ENCODE data around the gene CACUL1. TPM values are rescaled to one million over a fixed set of nuclear protein-coding genes. Genes with fewer than 3 reads are reported as not detected.
"Not testable (repeated sequence)": the region's sequence is repeated elsewhere in the genome, so short reads cannot be mapped to it uniquely, and the experiment has no call there.

Gene CACUL1
- polyA plus RNA-seq, 1 experiment = 7.3 TPM

DNA sequence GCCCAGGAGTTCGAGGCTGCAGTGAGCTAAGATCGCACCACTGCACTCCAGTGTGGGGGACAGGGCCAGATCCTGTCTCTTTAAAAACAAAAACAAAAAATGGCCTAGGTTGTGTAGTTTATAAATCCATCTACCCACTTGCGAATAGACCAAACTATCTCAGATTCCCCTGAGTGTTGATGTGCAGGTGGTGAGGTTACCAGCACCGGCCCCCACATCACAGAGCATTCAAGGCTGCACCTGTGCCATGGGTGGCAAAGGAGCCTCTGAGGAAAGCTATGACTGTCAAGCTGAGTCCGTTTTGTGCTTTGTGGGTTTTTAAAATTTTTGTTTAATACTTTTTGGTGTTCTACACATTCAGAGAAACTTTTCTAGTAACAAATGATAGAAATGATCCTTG, 30.8 kb upstream of the CACUL1 start:
- ChIA-PET CTCF (no interaction called here), POLR2A (no interaction called here)
- H3K4me3 ChIP-seq (ENCODE audit: low read depth, low read length) = no peak overlapping the region

GRCh38 chr10:118783776-118784545, 29.2 kb upstream of the CACUL1 start:
- Histone ChIP-seq H3K36me3 (ENCODE audit: control insufficient read depth, insufficient read depth, low read length) (no peaks in the 10 kb centered on the region), H3K4me3 (ENCODE audit: low read depth, low read length) (no peak overlapping the region), H3K27me3 (ENCODE audit: control insufficient read depth, insufficient read depth, low read length) (no peaks in the 10 kb centered on the region)
- no peak for DNase-seq (ENCODE audit: low read depth)
- CTCF ChIA-PET = interaction anchor here (1.0 to 1.2 kb wide), 2 partner anchors 14 to 127 kb away, joined by 3 read pairs; no protein-coding TSS in a partner anchor
- POLR2A ChIA-PET = no interaction called here
- no peak for TF ChIP-seq CTCF (IDR thresholded peaks at IDR 0.05; ENCODE audit: insufficient read depth, low read depth, low read length)

More for the DNA sequence above, 30.8 kb upstream of the CACUL1 start:
- no peaks in the 10 kb centered on the region for H3K36me3 ChIP-seq (ENCODE audit: control insufficient read depth, insufficient read depth, low read length)
- no peak for DNase-seq (ENCODE audit: low read depth)
- TF ChIP-seq CTCF (IDR thresholded peaks at IDR 0.05; ENCODE audit: insufficient read depth, low read depth, low read length) = no peak
- no peaks in the 10 kb centered on the region for H3K27me3 ChIP-seq (ENCODE audit: control insufficient read depth, insufficient read depth, low read length)

DNA sequence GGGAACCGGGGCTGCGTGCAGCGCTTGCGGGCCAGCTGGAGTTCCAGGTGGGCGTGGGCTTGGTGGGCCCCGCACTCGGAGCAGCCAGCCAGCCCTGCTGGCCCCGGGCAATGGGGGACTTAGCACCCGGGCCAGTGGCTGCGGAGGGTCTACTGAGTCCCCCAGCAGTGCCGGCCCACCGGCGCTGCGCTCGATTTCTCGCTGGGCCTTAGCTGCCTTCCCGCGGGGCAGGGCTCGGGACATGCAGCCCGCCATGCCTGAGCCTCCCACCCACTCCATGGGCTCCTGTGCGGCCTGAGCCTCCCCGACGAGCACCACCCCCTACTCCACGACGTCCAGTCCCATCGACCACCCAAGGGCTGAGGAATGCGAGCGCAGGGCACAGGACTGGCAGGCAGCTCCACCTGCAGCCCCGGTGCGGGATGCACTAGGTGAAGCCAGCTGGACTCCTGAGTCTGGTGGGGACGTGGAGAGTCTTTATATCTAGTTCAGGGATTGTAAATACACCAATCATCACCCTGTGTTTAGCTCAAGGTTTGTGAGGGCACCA, 28.2 kb upstream of the CACUL1 start:
- CTCF ChIA-PET; H3K36me3 ChIP-seq (ENCODE audit: control insufficient read depth, insufficient read depth, low read length): not testable (repeated sequence)

GRCh38 chr10:118781541-118781940, 26.8 kb upstream of the CACUL1 start:
- no peaks in the 10 kb centered on the region for H3K27me3 ChIP-seq (ENCODE audit: control insufficient read depth, insufficient read depth, low read length)
- TF ChIP-seq CTCF (IDR thresholded peaks at IDR 0.05; ENCODE audit: insufficient read depth, low read depth, low read length) = no peak
- CTCF ChIA-PET = interaction anchor here (0.7 kb wide), 1 partner anchor 14 kb away, joined by 3 read pairs; no protein-coding TSS in a partner anchor
- no peak for DNase-seq (ENCODE audit: low read depth)
- no peaks in the 10 kb centered on the region for H3K36me3 ChIP-seq (ENCODE audit: control insufficient read depth, insufficient read depth, low read length)
- POLR2A ChIA-PET = no interaction called here
- no peak overlapping the region for H3K4me3 ChIP-seq (ENCODE audit: low read depth, low read length)

More for the DNA sequence above, 28.2 kb upstream of the CACUL1 start:
- H3K27me3 ChIP-seq (ENCODE audit: control insufficient read depth, insufficient read depth, low read length); POLR2A ChIA-PET; DNase-seq (ENCODE audit: low read depth); H3K4me3 ChIP-seq (ENCODE audit: low read depth, low read length): not testable (repeated sequence)

GRCh38 chr10:118778727-118779126, 24.0 kb upstream of the CACUL1 start:
- no peak overlapping the region for H3K4me3 ChIP-seq (ENCODE audit: low read depth, low read length)
- ChIA-PET POLR2A (interaction anchor here (0.6 kb wide), 1 partner anchor 237 kb away, joined by 3 read pairs; no protein-coding TSS in a partner anchor), CTCF (no interaction called here)
- H3K27me3 ChIP-seq (ENCODE audit: control insufficient read depth, insufficient read depth, low read length) = no peaks in the 10 kb centered on the region
- TF ChIP-seq CTCF (IDR thresholded peaks at IDR 0.05; ENCODE audit: insufficient read depth, low read depth, low read length) = no peak
- DNase-seq (ENCODE audit: low read depth) = no peak
- H3K36me3 ChIP-seq (ENCODE audit: control insufficient read depth, insufficient read depth, low read length) = no peaks in the 10 kb centered on the region
